K562 (cell line): ENCODE measurements around the gene GSTM5. TPM values are rescaled to one million over a fixed set of nuclear protein-coding genes. Genes with fewer than 3 reads are reported as not detected.

Experiments
- ATAC-seq: fragments of 200-7000 bp; cut with Tn5 transposase; 3 replicates; pipeline ENCODE4 v1.9.1; 2020; ENCODE audit warnings: moderate library complexity
- BruUV-seq: library from RNA; stranded (reverse); fragments of 400-500 nt; replicated peaks from 2 replicates; lab custom pipeline; 2021; lab: Mats Ljungman, UMichigan
- CTCF ChIA-PET: fragments of 300-600 bp; formaldehyde crosslinking; extraction: SDS; loops from one replicate; lab custom pipeline; 2021; ENCODE audit warnings: low intra/inter-chr PET ratio; lab: Yijun Ruan, JAX
- POLR2A ChIA-PET: fragments of 300-600, 350-650 bp; sonication (Branson Sonifier 250); formaldehyde crosslinking; extraction: SDS; loops from one replicate; lab custom pipeline; 2021; ENCODE audit warnings: antibody characterized with exemption, inconsistent platforms; lab: Yijun Ruan, JAX
- DNase-seq, 4 experiments: peaks; one replicate each; pipeline versions ENCODE4 v3.0.0 to v3.0.0-alpha.2; 2011 to 2018; ENCODE audit warnings: low spot score in 3 of 4, mixed read lengths in 3 of 4; ENCODE audit errors: extremely low read depth in 1 of 4
- FAIRE-seq: peaks from 2 replicates; lab custom pipeline; 2011; peaks lifted over from hg19 to GRCh38; lab: Jason Lieb, UNC
- H2AFZ ChIP-seq: 2 replicates; pipeline ENCODE4 v1.6.0; 2011; ENCODE audit warnings: low read depth, low read length, control low read depth, inconsistent platforms
- H3K27ac ChIP-seq: fragments of 200-600 bp; 3 replicates; pipeline ENCODE4 v1.8.0; 2011; ENCODE audit warnings: low read depth, mild to moderate bottlenecking, control low read depth, inconsistent platforms, low read length, moderate library complexity, mixed read lengths; ENCODE audit errors: extremely low read depth
- H3K27me3 ChIP-seq, 2 experiments: fragments of 300-600 bp in 1 of 2; 2 replicates in 1 of 2; 3 replicates in 1 of 2; pipeline versions ENCODE4 v1.6.0 to v1.8.0; 2011; ENCODE audit warnings: inconsistent platforms in 2 of 2, low read length in 2 of 2, mild to moderate bottlenecking in 1 of 2, mixed read lengths in 1 of 2, moderate library complexity in 1 of 2; ENCODE audit not compliant: control insufficient read depth in 2 of 2, insufficient read depth in 2 of 2
- H3K36me3 ChIP-seq: fragments of 300-600 bp; 3 replicates; pipeline ENCODE4 v1.8.0; 2011; ENCODE audit warnings: mild to moderate bottlenecking, low read length, inconsistent platforms; ENCODE audit not compliant: control insufficient read depth, insufficient read depth
- H3K4me1 ChIP-seq, 2 experiments: fragments of 200-600 bp in 1 of 2; replicated peaks in 1 of 2; 2 replicates in 1 of 2; 3 replicates in 1 of 2; pipeline versions ENCODE4 v1.5.1 to v1.8.0; 2011; ENCODE audit warnings: inconsistent platforms in 2 of 2, low read length in 2 of 2, mild to moderate bottlenecking in 1 of 2, mixed read lengths in 1 of 2, moderate library complexity in 1 of 2; ENCODE audit not compliant: control insufficient read depth in 2 of 2, insufficient read depth in 2 of 2
- H3K4me2 ChIP-seq: 2 replicates; pipeline ENCODE4 v1.6.1; 2011; ENCODE audit warnings: low read length, control low read depth, inconsistent platforms, mixed read lengths; ENCODE audit not compliant: insufficient read depth
- H3K4me3 ChIP-seq: fragments of 200-600 bp; sonication (generic), shearing (Covaris generic); 2 replicates; pipeline ENCODE4 v1.5.1; 2016; ENCODE audit warnings: control low read depth, inconsistent platforms
- H3K79me2 ChIP-seq: fragments of 200-600 bp; 3 replicates; pipeline ENCODE4 v1.8.0; 2011; ENCODE audit warnings: low read length, inconsistent platforms; ENCODE audit not compliant: control insufficient read depth, insufficient read depth
- H3K9ac ChIP-seq, 2 experiments: 2 replicates each; pipeline versions ENCODE4 v1.6.0 to v1.6.1; 2011; ENCODE audit warnings: low read depth in 2 of 2, low read length in 2 of 2, control low read depth in 1 of 2, inconsistent platforms in 1 of 2, mild to moderate bottlenecking in 1 of 2, mixed read lengths in 1 of 2; ENCODE audit not compliant: insufficient read depth in 1 of 2
- H3K9me1 ChIP-seq: one replicate; pipeline ENCODE4 v1.6.0; 2011; ENCODE audit warnings: inconsistent platforms, mild to moderate bottlenecking, low read length, moderate library complexity; ENCODE audit not compliant: control insufficient read depth, insufficient read depth
- H3K9me3 ChIP-seq: replicated peaks from 2 replicates; pipeline ENCODE4 v1.5.1; 2011; ENCODE audit warnings: low read depth, low read length, inconsistent platforms; ENCODE audit not compliant: control insufficient read depth, insufficient read depth
- H4K20me1 ChIP-seq: replicated peaks from 2 replicates; pipeline ENCODE4 v1.6.1; 2011; ENCODE audit warnings: low read length, inconsistent platforms, mixed read lengths; ENCODE audit not compliant: control insufficient read depth, insufficient read depth
- FOXJ2 ChIP-seq: fragments of 200-800 bp; sonication (Bioruptor generic); IDR thresholded peaks from 2 replicates; pipeline ENCODE4 v1.6.1; 2016; ENCODE audit warnings: missing genetic modification characterization, missing compliant biosample characterization
- HDAC1 ChIP-seq, 2 experiments: fragments of 450-650 bp; IDR thresholded peaks; 2 replicates each; pipeline ENCODE4 v1.6.1; 2016 to 2017; ENCODE audit warnings: inconsistent platforms in 1 of 2, mild to moderate bottlenecking in 1 of 2, moderate library complexity in 1 of 2
- HDAC3 ChIP-seq: fragments of 450-650 bp; IDR thresholded peaks from 2 replicates; pipeline ENCODE4 v1.6.1; 2018; ENCODE audit warnings: borderline replicate concordance, mild to moderate bottlenecking, moderate library complexity; ENCODE audit not compliant: partially characterized antibody
- HNRNPLL ChIP-seq: fragments of 200-400 bp; formaldehyde crosslinking; IDR thresholded peaks from 2 replicates; pipeline ENCODE4 v1.6.1; 2017; ENCODE audit warnings: low read length, low read depth, mild to moderate bottlenecking; ENCODE audit not compliant: poor library complexity, severe bottlenecking
- JUNB ChIP-seq: fragments of 450-650 bp; formaldehyde crosslinking; conservative IDR thresholded peaks from 2 replicates; pipeline ENCODE4 v1.4.0; 2020; ENCODE audit warnings: mild to moderate bottlenecking
- MECOM ChIP-seq: fragments of 250-450 bp; sonication (Bioruptor Pico); IDR thresholded peaks from 2 replicates; pipeline ENCODE4 v1.8.0; 2022; ENCODE audit warnings: inconsistent platforms
- MEF2D ChIP-seq: conservative IDR thresholded peaks from 2 replicates; pipeline ENCODE4 v1.6.1; 2016; ENCODE audit warnings: low read depth, missing genetic modification characterization, missing compliant biosample characterization
- PTRF ChIP-seq: fragments of 450-650 bp; IDR thresholded peaks from 2 replicates; pipeline ENCODE4 v1.6.1; 2016; ENCODE audit warnings: mild to moderate bottlenecking, missing genetic modification characterization, missing compliant biosample characterization
- ZFX ChIP-seq: sonication (generic); formaldehyde crosslinking; IDR thresholded peaks from 2 replicates; pipeline ENCODE4 v1.8.0; 2022; ENCODE audit warnings: mild to moderate bottlenecking, missing genetic modification reagents, moderate library complexity
- ZNF311 ChIP-seq: fragments of 250-450 bp; sonication (Bioruptor Pico); IDR thresholded peaks from 2 replicates; pipeline ENCODE4 v1.4.0; 2020; ENCODE audit warnings: mild to moderate bottlenecking, moderate library complexity
- WGBS: fragments of 100-300 bp; shearing (Covaris generic); methylation state at CpG from one replicate; pipeline ENCODE4 v1.1.6; 2016; ENCODE audit warnings: low coverage, mixed read lengths; ENCODE audit not compliant: insufficient coverage; ENCODE audit errors: missing lambda C conversion rate; 5-methylcytosine and 5-hydroxymethylcytosine counted together
- in situ Hi-C: fragments of 300-500 bp; cut with MboI; formaldehyde crosslinking; loops from 4 replicates; pipeline ENCODE4 v1.15.0; 2018; ENCODE audit warnings: inconsistent platforms, mixed read lengths
- intact Hi-C: fragments of 100-400 bp; cut with micrococcal nuclease; formaldehyde crosslinking; loops from 2 replicates; pipeline ENCODE4 v1.14.2; 2022
- polyA plus RNA-seq, 8 experiments: library from polyadenylated mRNA; depleted of rRNA in 4 of 8; stranded (reverse) in 5 of 8; unstranded in 3 of 8; fragments of >200 nt; fragmentation: Nextera tagmentation in 2 of 8; fragmentation: Illumina TruSeq in 1 of 8; extraction: Ambion mirVana in 2 of 8; extraction: Trizol in 1 of 8; gene quantifications; 2 replicates each; pipeline versions ENCODE4 v1.2.1 to v1.2.3, GENCODE V29; 2011 to 2014; ENCODE audit warnings: inconsistent platforms in 1 of 8, missing spikeins in 1 of 8
- total RNA-seq, 7 experiments: library from RNA; depleted of rRNA in 6 of 7; stranded (reverse); fragments of >200 nt in 6 of 7; fragmentation: Illumina TruSeq in 2 of 7; extraction: Trizol in 2 of 7; gene quantifications; 2 replicates each; pipeline versions ENCODE4 v1.2.1 to v1.2.3, GENCODE V29; 2011 to 2021; ENCODE audit warnings: low replicate concordance in 1 of 7
- TF ChIP-seq, protein P1 (sequence below): fragments of 450-650 bp; IDR thresholded peaks from 2 replicates; pipeline ENCODE4 v1.6.1; 2018; ENCODE audit warnings: mild to moderate bottlenecking, low read depth; ENCODE audit not compliant: partially characterized antibody
- TF ChIP-seq, protein P2 (sequence below): fragments of 200-800 bp; sonication (Bioruptor generic); IDR thresholded peaks from 2 replicates; pipeline ENCODE4 v1.6.1; 2016; ENCODE audit warnings: missing genetic modification characterization, missing compliant biosample characterization
- TF ChIP-seq, protein P3 (sequence below): fragments of 450-650 bp; conservative IDR thresholded peaks from 2 replicates; pipeline ENCODE4 v1.6.1; 2016; ENCODE audit warnings: missing genetic modification characterization, low read depth, mild to moderate bottlenecking, control low read depth, missing compliant biosample characterization

The GSTM5 gene
- total and polyA plus RNA-seq, 9 of the 15 experiments (the other 6 are each of a cell fraction or from before 2014, with no cell fraction given), result not detected

DNA sequence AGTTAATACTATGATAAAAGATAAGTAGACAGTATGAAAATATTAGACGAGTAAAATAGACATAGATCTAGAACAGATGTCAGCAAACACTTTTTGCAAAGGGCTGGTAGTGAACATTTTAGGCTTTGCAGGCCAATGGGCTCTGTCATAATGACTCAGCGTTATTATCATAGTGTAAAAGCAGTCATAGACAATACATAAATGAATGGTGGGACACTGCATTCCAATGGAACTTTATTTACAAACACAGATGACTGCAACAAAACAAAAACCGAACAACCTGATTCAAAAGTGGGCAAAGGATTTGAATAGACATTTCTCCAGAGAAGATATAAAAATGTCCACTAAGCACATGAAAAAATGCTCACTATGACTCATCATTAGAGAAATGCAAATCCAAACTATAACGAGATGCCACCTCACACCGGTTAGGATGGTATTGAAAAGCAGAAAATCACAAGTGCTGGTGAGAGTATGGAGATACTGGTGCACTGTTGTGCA lies 7.3 kb downstream of the GSTM5 start:
- intact Hi-C loops, result loop anchor here (5.0 kb wide), 1 partner anchor 172 kb away; the partner anchor contains the start of gene GNAI3
- no peaks in the 10 kb centered on the region for H3K9me1 ChIP-seq
- peak overlapping the region in 1 of 2 experiments; percentile 3; a peak in 1 of 4 replicates for H3K9ac ChIP-seq
- no peaks in the 10 kb centered on the region for H4K20me1 ChIP-seq
- H3K4me3 ChIP-seq, result no peak overlapping the region
- H3K9me3 ChIP-seq, result no peaks in the 10 kb centered on the region
- ChIA-PET CTCF (interaction anchor here (1.1 kb wide), 1 partner anchor 52 kb away, joined by 3 read pairs; no protein-coding TSS in a partner anchor), POLR2A (no interaction called here)
- peak overlapping the region; percentile 2; the same call in 1 of the 2 replicates for H3K4me2 ChIP-seq
- H3K4me1 ChIP-seq, result peaks cover 5 to 21% of the 10 kb centered on the region in 2 experiments; a peak in 4 of 5 replicates
- no peaks in the 10 kb centered on the region for H3K36me3 ChIP-seq
- DNase-seq, result peak in 2 of 4 experiments; percentile 60 to 74
- ATAC-seq, result peak; percentile 87
- peak overlapping the region; percentile 43; the same call in 2 of the 3 replicates for H3K27ac ChIP-seq
- WGBS, result 13% methylated on average over 5 of the region's 5 CpGs
- no TSS peak for BruUV-seq
- peak; percentile 23 for FAIRE-seq
- peaks cover 0 to 5% of the 10 kb centered on the region in 2 experiments; a peak in 1 of 5 replicates for H3K27me3 ChIP-seq
- peak overlapping the region; percentile 87 for H2AFZ ChIP-seq
- in situ Hi-C loops, result loop anchor here (5.0 kb wide), 1 partner anchor 42 kb away; no protein-coding TSS in a partner anchor
- H3K79me2 ChIP-seq, result no peaks in the 10 kb centered on the region
- peak; percentile 72 for TF ChIP-seq JUNB (CRISPR knock-in tag)
- TF ChIP-seq HDAC1 (IDR thresholded peaks at IDR 0.05), result 0 out of 4 replicates have a peak, but pooled peaks of 1 of the 2 experiments have one; percentile 34
- TF ChIP-seq HDAC3, result no peak
- TF ChIP-seq HNRNPLL, result no peak
- TF ChIP-seq PTRF (tag), result peak; percentile 58; the same call in 1 of the 2 replicates
- TF ChIP-seq, protein P1, sequence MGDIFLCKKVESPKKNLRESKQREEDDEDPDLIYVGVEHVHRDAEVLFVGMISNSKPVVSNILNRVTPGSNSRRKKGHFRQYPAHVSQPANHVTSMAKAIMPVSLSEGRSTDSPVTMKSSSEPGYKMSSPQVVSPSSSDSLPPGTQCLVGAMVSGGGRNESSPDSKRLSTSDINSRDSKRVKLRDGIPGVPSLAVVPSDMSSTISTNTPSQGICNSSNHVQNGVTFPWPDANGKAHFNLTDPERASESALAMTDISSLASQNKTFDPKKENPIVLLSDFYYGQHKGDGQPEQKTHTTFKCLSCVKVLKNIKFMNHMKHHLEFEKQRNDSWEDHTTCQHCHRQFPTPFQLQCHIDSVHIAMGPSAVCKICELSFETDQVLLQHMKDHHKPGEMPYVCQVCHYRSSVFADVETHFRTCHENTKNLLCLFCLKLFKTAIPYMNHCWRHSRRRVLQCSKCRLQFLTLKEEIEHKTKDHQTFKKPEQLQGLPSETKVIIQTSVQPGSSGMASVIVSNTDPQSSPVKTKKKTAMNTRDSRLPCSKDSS, result no peak
- peak; percentile 66 for TF ChIP-seq MECOM (CRISPR knock-in tag)
- peak; percentile 50; the same call in 1 of the 2 replicates for TF ChIP-seq ZNF311 (CRISPR knock-in tag)
- TF ChIP-seq MEF2D (tag), result 0 out of 2 replicates have a peak, but pooled peaks have one; percentile 41
- TF ChIP-seq FOXJ2, result no peak
- TF ChIP-seq, protein P2, sequence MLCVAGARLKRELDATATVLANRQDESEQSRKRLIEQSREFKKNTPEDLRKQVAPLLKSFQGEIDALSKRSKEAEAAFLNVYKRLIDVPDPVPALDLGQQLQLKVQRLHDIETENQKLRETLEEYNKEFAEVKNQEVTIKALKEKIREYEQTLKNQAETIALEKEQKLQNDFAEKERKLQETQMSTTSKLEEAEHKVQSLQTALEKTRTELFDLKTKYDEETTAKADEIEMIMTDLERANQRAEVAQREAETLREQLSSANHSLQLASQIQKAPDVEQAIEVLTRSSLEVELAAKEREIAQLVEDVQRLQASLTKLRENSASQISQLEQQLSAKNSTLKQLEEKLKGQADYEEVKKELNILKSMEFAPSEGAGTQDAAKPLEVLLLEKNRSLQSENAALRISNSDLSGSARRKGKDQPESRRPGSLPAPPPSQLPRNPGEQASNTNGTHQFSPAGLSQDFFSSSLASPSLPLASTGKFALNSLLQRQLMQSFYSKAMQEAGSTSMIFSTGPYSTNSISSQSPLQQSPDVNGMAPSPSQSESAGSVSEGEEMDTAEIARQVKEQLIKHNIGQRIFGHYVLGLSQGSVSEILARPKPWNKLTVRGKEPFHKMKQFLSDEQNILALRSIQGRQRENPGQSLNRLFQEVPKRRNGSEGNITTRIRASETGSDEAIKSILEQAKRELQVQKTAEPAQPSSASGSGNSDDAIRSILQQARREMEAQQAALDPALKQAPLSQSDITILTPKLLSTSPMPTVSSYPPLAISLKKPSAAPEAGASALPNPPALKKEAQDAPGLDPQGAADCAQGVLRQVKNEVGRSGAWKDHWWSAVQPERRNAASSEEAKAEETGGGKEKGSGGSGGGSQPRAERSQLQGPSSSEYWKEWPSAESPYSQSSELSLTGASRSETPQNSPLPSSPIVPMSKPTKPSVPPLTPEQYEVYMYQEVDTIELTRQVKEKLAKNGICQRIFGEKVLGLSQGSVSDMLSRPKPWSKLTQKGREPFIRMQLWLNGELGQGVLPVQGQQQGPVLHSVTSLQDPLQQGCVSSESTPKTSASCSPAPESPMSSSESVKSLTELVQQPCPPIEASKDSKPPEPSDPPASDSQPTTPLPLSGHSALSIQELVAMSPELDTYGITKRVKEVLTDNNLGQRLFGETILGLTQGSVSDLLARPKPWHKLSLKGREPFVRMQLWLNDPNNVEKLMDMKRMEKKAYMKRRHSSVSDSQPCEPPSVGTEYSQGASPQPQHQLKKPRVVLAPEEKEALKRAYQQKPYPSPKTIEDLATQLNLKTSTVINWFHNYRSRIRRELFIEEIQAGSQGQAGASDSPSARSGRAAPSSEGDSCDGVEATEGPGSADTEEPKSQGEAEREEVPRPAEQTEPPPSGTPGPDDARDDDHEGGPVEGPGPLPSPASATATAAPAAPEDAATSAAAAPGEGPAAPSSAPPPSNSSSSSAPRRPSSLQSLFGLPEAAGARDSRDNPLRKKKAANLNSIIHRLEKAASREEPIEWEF, result peak; percentile 85
- TF ChIP-seq, protein P3, sequence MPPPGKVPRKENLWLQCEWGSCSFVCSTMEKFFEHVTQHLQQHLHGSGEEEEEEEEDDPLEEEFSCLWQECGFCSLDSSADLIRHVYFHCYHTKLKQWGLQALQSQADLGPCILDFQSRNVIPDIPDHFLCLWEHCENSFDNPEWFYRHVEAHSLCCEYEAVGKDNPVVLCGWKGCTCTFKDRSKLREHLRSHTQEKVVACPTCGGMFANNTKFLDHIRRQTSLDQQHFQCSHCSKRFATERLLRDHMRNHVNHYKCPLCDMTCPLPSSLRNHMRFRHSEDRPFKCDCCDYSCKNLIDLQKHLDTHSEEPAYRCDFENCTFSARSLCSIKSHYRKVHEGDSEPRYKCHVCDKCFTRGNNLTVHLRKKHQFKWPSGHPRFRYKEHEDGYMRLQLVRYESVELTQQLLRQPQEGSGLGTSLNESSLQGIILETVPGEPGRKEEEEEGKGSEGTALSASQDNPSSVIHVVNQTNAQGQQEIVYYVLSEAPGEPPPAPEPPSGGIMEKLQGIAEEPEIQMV (tag), result 0 out of 2 replicates have a peak, but pooled peaks have one; percentile 11
- TF ChIP-seq ZFX, result peak; percentile 48
